IMR-90 (cell line): ENCODE results near the gene SLC22A7. TPM values are rescaled to one million over a fixed set of nuclear protein-coding genes. Genes with fewer than 3 reads are reported as not detected.

Experiments
- ATAC-seq: fragments of 200-7000 bp; cut with Tn5 transposase; 2 replicates; pipeline ENCODE4 v1.9.1; 2020; ENCODE audit warnings: low read depth, mild to moderate bottlenecking, moderate library complexity
- BruUV-seq: library from RNA; stranded (reverse); fragments of 400-500 nt; replicated peaks from 2 replicates; lab custom pipeline; 2021; lab: Mats Ljungman, UMichigan
- CTCF ChIA-PET: fragments of 300-600 bp; formaldehyde crosslinking; extraction: SDS; loops from one replicate; lab custom pipeline; 2021; ENCODE audit warnings: antibody characterized with exemption; lab: Yijun Ruan, JAX
- POLR2A ChIA-PET: fragments of 300-600 bp; sonication (Branson Sonifier 250); formaldehyde crosslinking; loops from one replicate; lab custom pipeline; 2022; ENCODE audit warnings: antibody characterized with exemption; ENCODE audit not compliant: unreplicated experiment; lab: Charles Lee
- DNase-seq: peaks from one replicate; pipeline ENCODE4 v3.0.0; 2013
- H2AFZ ChIP-seq: replicated peaks from 2 replicates; pipeline ENCODE3; 2013; ENCODE audit warnings: low read length, mild to moderate bottlenecking; ENCODE audit not compliant: poor library complexity
- H2AK5ac ChIP-seq: 2 replicates; pipeline ENCODE4 v1.6.1; 2013; ENCODE audit warnings: low read depth, low read length, inconsistent platforms
- H2AK9ac ChIP-seq: replicated peaks from 2 replicates; pipeline ENCODE3; 2013; ENCODE audit warnings: mild to moderate bottlenecking, low read depth, low read length, moderate library complexity; ENCODE audit not compliant: poor library complexity
- H2BK120ac ChIP-seq: 2 replicates; pipeline ENCODE4 v1.6.1; 2013; ENCODE audit warnings: low read depth, low read length, inconsistent platforms
- H2BK15ac ChIP-seq: 3 replicates; pipeline ENCODE4 v1.6.1; 2013; ENCODE audit warnings: low read depth, low read length, inconsistent platforms
- H2BK20ac ChIP-seq: 2 replicates; pipeline ENCODE4 v1.6.1; 2013; ENCODE audit warnings: low read depth, mild to moderate bottlenecking, inconsistent platforms, low read length, moderate library complexity
- H2BK5ac ChIP-seq: 2 replicates; pipeline ENCODE4 v1.6.1; 2013; ENCODE audit warnings: mild to moderate bottlenecking, low read depth, low read length, inconsistent platforms; ENCODE audit not compliant: poor library complexity, severe bottlenecking
- H3K14ac ChIP-seq: replicated peaks from 2 replicates; pipeline ENCODE4 v1.6.1; 2013; ENCODE audit warnings: low read depth, low read length, inconsistent platforms
- H3K18ac ChIP-seq: 2 replicates; pipeline ENCODE4 v1.6.1; 2013; ENCODE audit warnings: low read depth, low read length, control low read depth
- H3K23ac ChIP-seq: 2 replicates; pipeline ENCODE4 v1.6.1; 2013; ENCODE audit warnings: low read depth, low read length, inconsistent platforms
- H3K27ac ChIP-seq: 2 replicates; pipeline ENCODE4 v1.5.1; 2013; ENCODE audit warnings: mild to moderate bottlenecking, control low read depth, low read length; ENCODE audit not compliant: insufficient read depth
- H3K27me3 ChIP-seq: 2 replicates; pipeline ENCODE4 v1.6.1; 2013; ENCODE audit warnings: low read length; ENCODE audit not compliant: control insufficient read depth, insufficient read depth
- H3K36me3 ChIP-seq: 2 replicates; pipeline ENCODE4 v1.6.1; 2013; ENCODE audit warnings: low read length, mixed read lengths; ENCODE audit not compliant: control insufficient read depth, insufficient read depth
- H3K4ac ChIP-seq: 2 replicates; pipeline ENCODE4 v1.6.1; 2013; ENCODE audit warnings: low read depth, low read length, inconsistent platforms
- H3K4me1 ChIP-seq: 2 replicates; pipeline ENCODE4 v1.6.1; 2013; ENCODE audit warnings: low read length, mixed read lengths; ENCODE audit not compliant: control insufficient read depth, insufficient read depth
- H3K4me2 ChIP-seq: 2 replicates; pipeline ENCODE4 v1.6.1; 2013; ENCODE audit warnings: low read depth, mild to moderate bottlenecking, control low read depth, low read length, moderate library complexity
- H3K4me3 ChIP-seq: 2 replicates; pipeline ENCODE4 v1.5.1; 2013; ENCODE audit warnings: low read depth, mild to moderate bottlenecking, control low read depth, low read length, moderate library complexity; ENCODE audit not compliant: insufficient read depth
- H3K56ac ChIP-seq: 2 replicates; pipeline ENCODE4 v1.6.1; 2013; ENCODE audit warnings: low read length, inconsistent platforms; ENCODE audit not compliant: insufficient read depth; ENCODE audit errors: extremely low read depth
- H3K79me1 ChIP-seq, 2 experiments: 2 replicates each; pipeline ENCODE4 v1.6.1; 2013; ENCODE audit warnings: low read length in 2 of 2, inconsistent platforms in 1 of 2, low read depth in 1 of 2
- H3K9ac ChIP-seq: 2 replicates; pipeline ENCODE4 v1.6.1; 2013; ENCODE audit warnings: low read depth, low read length, control low read depth
- H3K9me1 ChIP-seq: 2 replicates; pipeline ENCODE4 v1.6.1; 2013; ENCODE audit warnings: low read length, inconsistent platforms; ENCODE audit not compliant: insufficient read depth
- H3K9me3 ChIP-seq: 2 replicates; pipeline ENCODE4 v1.6.1; 2013; ENCODE audit warnings: low read length; ENCODE audit not compliant: control insufficient read depth, insufficient read depth
- H4K20me1 ChIP-seq: 2 replicates; pipeline ENCODE4 v1.6.1; 2013; ENCODE audit warnings: low read length, inconsistent platforms; ENCODE audit not compliant: insufficient read depth
- H4K5ac ChIP-seq: 2 replicates; pipeline ENCODE4 v1.6.1; 2013; ENCODE audit warnings: mild to moderate bottlenecking, low read depth, low read length, control low read depth
- H4K8ac ChIP-seq, 2 experiments: 2 replicates each; pipeline ENCODE4 v1.6.1; 2013; ENCODE audit warnings: low read depth in 2 of 2, low read length in 2 of 2, control low read depth in 1 of 2, inconsistent platforms in 1 of 2
- H4K91ac ChIP-seq: 2 replicates; pipeline ENCODE4 v1.6.1; 2013; ENCODE audit warnings: low read depth, low read length, inconsistent platforms; ENCODE audit not compliant: insufficient read depth
- BHLHE40 ChIP-seq: fragments of 150-350 bp; IDR thresholded peaks from 2 replicates; pipeline ENCODE4 v1.6.1; 2016; ENCODE audit warnings: mild to moderate bottlenecking, low read depth, low read length
- CHD1 ChIP-seq: IDR thresholded peaks from 2 replicates; pipeline ENCODE4 v1.6.1; 2012; ENCODE audit warnings: low read depth, low read length, improper control_type of control experiment
- ELK1 ChIP-seq: fragments of 150-350 bp; IDR thresholded peaks from 2 replicates; pipeline ENCODE4 v1.6.1; 2016; ENCODE audit warnings: low read depth, mild to moderate bottlenecking, low read length, moderate library complexity, borderline replicate concordance
- FOS ChIP-seq: fragments of 150-350 bp; IDR thresholded peaks from 2 replicates; pipeline ENCODE4 v1.6.1; 2016; ENCODE audit warnings: low read depth, low read length
- NFE2L2 ChIP-seq: fragments of 150-350 bp; IDR thresholded peaks from 2 replicates; pipeline ENCODE4 v1.6.1; 2016; ENCODE audit warnings: low read depth, mild to moderate bottlenecking, low read length
- WGBS, 2 experiments: methylation state at CpG; one replicate each; pipeline versions ENCODE4 v1.1.5 to v1.1.7; 2013; ENCODE audit warnings: missing lambda C conversion rate in 2 of 2; ENCODE audit not compliant: insufficient read length in 1 of 2; ENCODE audit errors: extremely low coverage in 2 of 2; 5-methylcytosine and 5-hydroxymethylcytosine counted together
- dilution Hi-C: fragments of 300-500 bp; cut with HindIII; formaldehyde crosslinking; loops from one replicate; pipeline ENCODE4 v1.14.3; 2018; ENCODE audit warnings: low sequenced_read_pairs; ENCODE audit not compliant: unreplicated experiment
- in situ Hi-C: fragments of 300-500 bp; cut with MboI; formaldehyde crosslinking; loops from 3 replicates; pipeline ENCODE4 v1.14.3; 2019; ENCODE audit warnings: low sequenced_read_pairs, inconsistent platforms, mixed read lengths
- intact Hi-C: fragments of 100-400 bp; cut with micrococcal nuclease; formaldehyde crosslinking; loops from 2 replicates; pipeline ENCODE4 v1.10.0; 2022
- polyA plus RNA-seq, 3 experiments: library from polyadenylated mRNA; depleted of rRNA; stranded (reverse); fragments of >200 nt; gene quantifications; 2 replicates each; pipeline ENCODE4 v1.2.3, GENCODE V29; 2012; ENCODE audit warnings: low replicate concordance in 1 of 3
- total RNA-seq: library from RNA; depleted of rRNA; stranded (reverse); fragments of >200 nt; gene quantifications from 2 replicates; pipeline ENCODE4 v1.2.3, GENCODE V29; 2012

The SLC22A7 gene
- total and polyA plus RNA-seq, 2 of the 4 experiments (the other 2 are of a cell fraction), result not detected

- H2BK20ac ChIP-seq, result no peak overlapping the region
- no peaks in the 10 kb centered on the region for H4K20me1 ChIP-seq
- intact Hi-C loops (no loop called here), in situ Hi-C loops (no loop called here), dilution Hi-C loops (no loop called here)
- H3K56ac ChIP-seq, result no peak overlapping the region
- no peak overlapping the region for H4K8ac ChIP-seq
- no peak overlapping the region for H3K9ac ChIP-seq
- no peak overlapping the region for H4K91ac ChIP-seq
- no peaks in the 10 kb centered on the region for H3K9me3 ChIP-seq
- CTCF ChIA-PET, result interaction anchor here (0.7 kb wide), 1 partner anchor 10 kb away, joined by 4 read pairs; no protein-coding TSS in a partner anchor
- no peak overlapping the region for H2AK9ac ChIP-seq
- DNase-seq, result no peak
- BruUV-seq, result no TSS peak
- POLR2A ChIA-PET, result no interaction called here
- no peak overlapping the region for H4K5ac ChIP-seq
- no peak overlapping the region for H3K4ac ChIP-seq
- H3K9me1 ChIP-seq, result no peaks in the 10 kb centered on the region
- no peak overlapping the region for H3K23ac ChIP-seq
- peaks cover 34% of the 10 kb centered on the region; the same call in 1 of the 2 replicates for H3K27me3 ChIP-seq
- no peak overlapping the region for H2BK15ac ChIP-seq
- H2BK5ac ChIP-seq, result no peak overlapping the region
- 80% methylated on average over 2 of the region's 6 CpGs; no CpG with 5 or more reads in 1 of the 2 experiments for WGBS, 2 experiments
- no peak overlapping the region for H3K14ac ChIP-seq
- H2AK5ac ChIP-seq, result no peak overlapping the region
- no peaks in the 10 kb centered on the region for H3K79me1 ChIP-seq
- no peaks in the 10 kb centered on the region for H3K36me3 ChIP-seq
- no peak overlapping the region for H2BK120ac ChIP-seq
- no peak overlapping the region for H3K4me3 ChIP-seq
- H3K27ac ChIP-seq, result no peak overlapping the region
- H3K4me2 ChIP-seq, result no peak overlapping the region
- H2AFZ ChIP-seq, result no peak overlapping the region
- H3K18ac ChIP-seq, result no peak overlapping the region
- ATAC-seq, result no peak; the same call in 1 of the 2 replicates
- no peaks in the 10 kb centered on the region for H3K4me1 ChIP-seq
- no peak for TF ChIP-seq ELK1
- TF ChIP-seq CHD1, result no peak
- TF ChIP-seq BHLHE40, result no peak
- no peak for TF ChIP-seq FOS
- TF ChIP-seq NFE2L2, result no peak
Measured at GRCh38 chr6:43290905-43291355, 7.1 kb upstream of the SLC22A7 start.
